ENCODE data around the gene DDIAS. TPM values are rescaled to one million over a fixed set of nuclear protein-coding genes. Genes with fewer than 3 reads are reported as not detected.

Gene DDIAS
- total RNA-seq, 1 experiment from 2014 or later = 17.1 TPM

DNA sequence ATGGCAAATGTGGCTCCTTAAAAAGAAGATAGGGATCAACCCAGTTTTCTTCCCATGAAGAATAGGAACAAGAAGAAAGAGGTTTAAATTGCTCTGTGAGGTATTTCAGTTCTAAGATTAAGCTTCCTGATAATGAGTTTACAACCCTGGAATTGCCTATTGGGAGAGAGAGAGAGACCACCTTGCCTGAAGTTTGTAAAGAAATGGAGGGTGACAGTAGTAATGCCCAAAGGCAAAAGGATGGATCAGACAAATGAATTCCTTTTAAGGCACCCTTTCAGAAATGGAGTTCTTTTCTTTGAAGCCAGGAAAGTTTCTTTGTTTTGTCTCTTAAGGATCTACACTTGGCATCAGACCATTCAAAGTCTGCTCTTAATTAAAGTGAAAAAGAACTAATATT is 74.3 kb downstream of the DDIAS start:
- intact Hi-C loops (cut with micrococcal nuclease) = no loop called here
- H3K27ac ChIP-seq (ENCODE audit: low read depth, low read length) = no peak overlapping the region

More for the DNA sequence above, 74.3 kb downstream of the DDIAS start:
- Histone ChIP-seq H3K79me2 (ENCODE audit: insufficient read depth, low read length) (no peaks in the 10 kb centered on the region), H3K9ac (ENCODE audit: low read length) (no peak overlapping the region), H3K4me2 (ENCODE audit: low read length) (no peak overlapping the region), H3K27me3 (ENCODE audit: insufficient read depth, low read length) (no peaks in the 10 kb centered on the region), H3K4me1 (ENCODE audit: control insufficient read depth in 1 of 2, insufficient read depth in 2 of 2, low read length in 2 of 2) (peaks cover 0 to 17% of the 10 kb centered on the region in 2 experiments; a peak in 2 of 4 replicates), H3K4me3 (replicated peaks in 1 of 2; ENCODE audit: low read depth in 1 of 2, low read length in 2 of 2) (no peak overlapping the region), H3K36me3 (ENCODE audit: control insufficient read depth in 1 of 2, insufficient read depth in 2 of 2, low read length in 2 of 2) (no peaks in the 10 kb centered on the region), H4K20me1 (ENCODE audit: insufficient read depth) (no peaks in the 10 kb centered on the region), H3K9me2 (ENCODE audit: insufficient read depth) (no peaks in the 10 kb centered on the region), H3K9me3 (ENCODE audit: control insufficient read depth in 1 of 2, insufficient read depth in 1 of 2, low read depth in 1 of 2, low read length in 2 of 2) (no peaks in the 10 kb centered on the region), H2AFZ (ENCODE audit: low read depth, low read length, poor library complexity, severe bottlenecking) (no peak overlapping the region)
- no peak for DNase-seq (ENCODE audit: low read depth, low spot score)
- no TSS peak for BruUV-seq (replicated peaks)
- RAD21 ChIA-PET (ENCODE audit: low non-redundant PET in 1 of 2, low total read pairs in 2 of 2, uncharacterized antibody in 2 of 2, unreplicated experiment in 2 of 2) = no interaction called here
- no peak for ATAC-seq
- CTCF ChIA-PET = no interaction called here
- POLR2A ChIA-PET = no interaction called here
- no peak for TF ChIP-seq ZFX (IDR thresholded peaks at IDR 0.05)
- TF ChIP-seq SIN3A (IDR thresholded peaks at IDR 0.05; ENCODE audit: low read depth) = no peak
- TF ChIP-seq JUND (IDR thresholded peaks at IDR 0.05) = no peak
- TF ChIP-seq, protein P1, sequence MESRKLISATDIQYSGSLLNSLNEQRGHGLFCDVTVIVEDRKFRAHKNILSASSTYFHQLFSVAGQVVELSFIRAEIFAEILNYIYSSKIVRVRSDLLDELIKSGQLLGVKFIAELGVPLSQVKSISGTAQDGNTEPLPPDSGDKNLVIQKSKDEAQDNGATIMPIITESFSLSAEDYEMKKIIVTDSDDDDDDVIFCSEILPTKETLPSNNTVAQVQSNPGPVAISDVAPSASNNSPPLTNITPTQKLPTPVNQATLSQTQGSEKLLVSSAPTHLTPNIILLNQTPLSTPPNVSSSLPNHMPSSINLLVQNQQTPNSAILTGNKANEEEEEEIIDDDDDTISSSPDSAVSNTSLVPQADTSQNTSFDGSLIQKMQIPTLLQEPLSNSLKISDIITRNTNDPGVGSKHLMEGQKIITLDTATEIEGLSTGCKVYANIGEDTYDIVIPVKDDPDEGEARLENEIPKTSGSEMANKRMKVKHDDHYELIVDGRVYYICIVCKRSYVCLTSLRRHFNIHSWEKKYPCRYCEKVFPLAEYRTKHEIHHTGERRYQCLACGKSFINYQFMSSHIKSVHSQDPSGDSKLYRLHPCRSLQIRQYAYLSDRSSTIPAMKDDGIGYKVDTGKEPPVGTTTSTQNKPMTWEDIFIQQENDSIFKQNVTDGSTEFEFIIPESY (IDR thresholded peaks at IDR 0.05; ENCODE audit: extremely low read depth, insufficient replicate concordance, low read length) = no peak
- TF ChIP-seq SP1 (IDR thresholded peaks at IDR 0.05; ENCODE audit: low read depth) = no peak
- TF ChIP-seq YY1 (IDR thresholded peaks at IDR 0.05; ENCODE audit: extremely low read depth, insufficient replicate concordance, low read depth, low read length) = no peak
- no peak for TF ChIP-seq POLR2A (IDR thresholded peaks at IDR 0.05; ENCODE audit: borderline replicate concordance, extremely low read depth, insufficient read depth, insufficient read length)
- no peak for TF ChIP-seq FOSL1 (IDR thresholded peaks at IDR 0.05; ENCODE audit: low read depth)
- TF ChIP-seq REST (IDR thresholded peaks at IDR 0.05; ENCODE audit: low read depth) = no peak
- no peak for TF ChIP-seq EZH2phosphoT487 (IDR thresholded peaks at IDR 0.05; ENCODE audit: borderline replicate concordance)
- no peak for TF ChIP-seq RAD21 (IDR thresholded peaks at IDR 0.05; ENCODE audit: low read depth)
- TF ChIP-seq, protein P2, sequence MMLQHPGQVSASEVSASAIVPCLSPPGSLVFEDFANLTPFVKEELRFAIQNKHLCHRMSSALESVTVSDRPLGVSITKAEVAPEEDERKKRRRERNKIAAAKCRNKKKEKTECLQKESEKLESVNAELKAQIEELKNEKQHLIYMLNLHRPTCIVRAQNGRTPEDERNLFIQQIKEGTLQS (IDR thresholded peaks at IDR 0.05) = no peak
- no peak for TF ChIP-seq POLR2AphosphoS5 (IDR thresholded peaks at IDR 0.05; ENCODE audit: low read depth, low read length)
- no peak for TF ChIP-seq CEBPB (IDR thresholded peaks at IDR 0.05; ENCODE audit: low read depth)
- TF ChIP-seq MAX (IDR thresholded peaks at IDR 0.05) = no peak

Data from HCT116 (cell line).